Measurements from ENCODE around the gene SLC25A21.

Gene SLC25A21

DNA sequence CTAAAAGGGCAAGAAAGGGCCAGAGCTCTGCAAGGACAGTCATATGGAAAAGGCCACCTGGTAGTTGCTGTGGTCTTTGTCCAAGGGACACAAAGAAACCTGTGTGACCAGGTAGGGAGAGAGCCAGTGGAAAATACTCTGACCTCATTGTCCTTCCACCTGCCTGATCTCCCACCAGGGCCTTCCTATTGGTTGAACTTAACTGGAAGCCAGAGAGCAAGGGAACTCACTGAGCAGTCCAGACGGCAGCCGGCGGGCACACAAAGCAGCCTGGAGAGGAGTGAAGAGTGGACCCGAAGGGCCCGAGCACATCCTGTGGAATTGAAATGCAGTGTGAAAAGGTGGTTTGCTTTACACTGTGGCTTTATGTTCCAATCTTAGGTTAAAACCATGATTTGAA, 120.7 kb downstream of the SLC25A21 start:
- H3K79me2 ChIP-seq (ENCODE audit: control insufficient read depth, low read length) = no peaks in the 10 kb centered on the region
- no peaks in the 10 kb centered on the region for H3K9me2 ChIP-seq (replicated peaks; ENCODE audit: control insufficient read depth, low read length)
- no peak overlapping the region for H3K4me2 ChIP-seq (ENCODE audit: low read length)
- H3K4me1 ChIP-seq (ENCODE audit: control insufficient read depth, low read length) = no peaks in the 10 kb centered on the region
- no peaks in the 10 kb centered on the region for H3K36me3 ChIP-seq (ENCODE audit: control insufficient read depth, low read length)
- H4K20me1 ChIP-seq (ENCODE audit: control insufficient read depth, insufficient read depth, low read depth, low read length) = no peaks in the 10 kb centered on the region
- no peaks in the 10 kb centered on the region for H3F3A ChIP-seq (ENCODE audit: control insufficient read depth, insufficient read depth)
- H3K27me3 ChIP-seq (ENCODE audit: control insufficient read depth, low read length) = no peaks in the 10 kb centered on the region
- no peak overlapping the region for H3K4me3 ChIP-seq (ENCODE audit: low read length)
- TF ChIP-seq CTCF (IDR thresholded peaks at IDR 0.05; ENCODE audit: low read depth, low read length, poor library complexity, severe bottlenecking) (no peak), EZH2phosphoT487 (IDR thresholded peaks at IDR 0.05; ENCODE audit: borderline replicate concordance, low read length) (no peak)
- H3K9me3 ChIP-seq (ENCODE audit: control insufficient read depth, insufficient read depth, low read length) = no peaks in the 10 kb centered on the region
- H3K27ac ChIP-seq (ENCODE audit: low read depth, low read length) = no peak overlapping the region

- no peak for TF ChIP-seq CTCF (IDR thresholded peaks at IDR 0.05; ENCODE audit: low read depth, low read length, poor library complexity, severe bottlenecking)
- TF ChIP-seq EZH2phosphoT487 (IDR thresholded peaks at IDR 0.05; ENCODE audit: borderline replicate concordance, low read length) = no peak
- no peaks in the 10 kb centered on the region for H3K36me3 ChIP-seq (ENCODE audit: control insufficient read depth, low read length)
- H3K4me2 ChIP-seq (ENCODE audit: low read length) = no peak overlapping the region
- H3K9me2 ChIP-seq (replicated peaks; ENCODE audit: control insufficient read depth, low read length) = no peaks in the 10 kb centered on the region
- no peaks in the 10 kb centered on the region for H3K4me1 ChIP-seq (ENCODE audit: control insufficient read depth, low read length)
- H3K27ac ChIP-seq (ENCODE audit: low read depth, low read length) = no peak overlapping the region
- H4K20me1 ChIP-seq (ENCODE audit: control insufficient read depth, insufficient read depth, low read depth, low read length) = no peaks in the 10 kb centered on the region
- H3K27me3 ChIP-seq (ENCODE audit: control insufficient read depth, low read length) = no peaks in the 10 kb centered on the region
- no peak overlapping the region for H3K4me3 ChIP-seq (ENCODE audit: low read length)
- H3F3A ChIP-seq (ENCODE audit: control insufficient read depth, insufficient read depth) = no peaks in the 10 kb centered on the region
- H3K79me2 ChIP-seq (ENCODE audit: control insufficient read depth, low read length) = no peaks in the 10 kb centered on the region
- no peaks in the 10 kb centered on the region for H3K9me3 ChIP-seq (ENCODE audit: control insufficient read depth, insufficient read depth, low read length)
These were observed 121.3 kb downstream of the SLC25A21 start for GRCh38 chr14:37051153-37051552.

- no peak overlapping the region for H3K27ac ChIP-seq (ENCODE audit: low read depth, low read length)
- no peaks in the 10 kb centered on the region for H3K4me1 ChIP-seq (ENCODE audit: control insufficient read depth, low read length)
- no peaks in the 10 kb centered on the region for H3F3A ChIP-seq (ENCODE audit: control insufficient read depth, insufficient read depth)
- no peaks in the 10 kb centered on the region for H3K27me3 ChIP-seq (ENCODE audit: control insufficient read depth, low read length)
- no peaks in the 10 kb centered on the region for H3K9me3 ChIP-seq (ENCODE audit: control insufficient read depth, insufficient read depth, low read length)
- H3K9me2 ChIP-seq (replicated peaks; ENCODE audit: control insufficient read depth, low read length) = no peaks in the 10 kb centered on the region
- no peaks in the 10 kb centered on the region for H3K36me3 ChIP-seq (ENCODE audit: control insufficient read depth, low read length)
- H3K4me2 ChIP-seq (ENCODE audit: low read length) = no peak overlapping the region
- no peak for TF ChIP-seq EZH2phosphoT487 (IDR thresholded peaks at IDR 0.05; ENCODE audit: borderline replicate concordance, low read length)
- no peak for TF ChIP-seq CTCF (IDR thresholded peaks at IDR 0.05; ENCODE audit: low read depth, low read length, poor library complexity, severe bottlenecking)
- H3K79me2 ChIP-seq (ENCODE audit: control insufficient read depth, low read length) = no peaks in the 10 kb centered on the region
- H3K4me3 ChIP-seq (ENCODE audit: low read length) = no peak overlapping the region
- no peaks in the 10 kb centered on the region for H4K20me1 ChIP-seq (ENCODE audit: control insufficient read depth, insufficient read depth, low read depth, low read length)
These were observed 123.7 kb downstream of the SLC25A21 start for GRCh38 chr14:37048666-37049071.

- H3K4me1 ChIP-seq (ENCODE audit: control insufficient read depth, low read length) = no peaks in the 10 kb centered on the region
These were observed 124.4 kb downstream of the SLC25A21 start for GRCh38 chr14:37047996-37048395.

More at GRCh38 chr14:37047996-37048395, 124.4 kb downstream of the SLC25A21 start:
- Histone ChIP-seq H3K9me2 (replicated peaks; ENCODE audit: control insufficient read depth, low read length) (no peaks in the 10 kb centered on the region), H3K9me3 (ENCODE audit: control insufficient read depth, insufficient read depth, low read length) (no peaks in the 10 kb centered on the region), H3K27me3 (ENCODE audit: control insufficient read depth, low read length) (no peaks in the 10 kb centered on the region), H3K36me3 (ENCODE audit: control insufficient read depth, low read length) (no peaks in the 10 kb centered on the region), H3F3A (ENCODE audit: control insufficient read depth, insufficient read depth) (no peaks in the 10 kb centered on the region), H3K27ac (ENCODE audit: low read depth, low read length) (no peak overlapping the region), H4K20me1 (ENCODE audit: control insufficient read depth, insufficient read depth, low read depth, low read length) (no peaks in the 10 kb centered on the region), H3K4me3 (ENCODE audit: low read length) (no peak overlapping the region), H3K4me2 (ENCODE audit: low read length) (no peak overlapping the region), H3K79me2 (ENCODE audit: control insufficient read depth, low read length) (no peaks in the 10 kb centered on the region)
- no peak for TF ChIP-seq CTCF (IDR thresholded peaks at IDR 0.05; ENCODE audit: low read depth, low read length, poor library complexity, severe bottlenecking)
- TF ChIP-seq EZH2phosphoT487 (IDR thresholded peaks at IDR 0.05; ENCODE audit: borderline replicate concordance, low read length) = no peak

Measured in DOHH2 (cell line).